ENCODE data around the gene UACA.
"Not testable (repeated sequence)": the region's sequence is repeated elsewhere in the genome, so short reads cannot be mapped to it uniquely, and the experiment has no call there.

Gene UACA

DNA sequence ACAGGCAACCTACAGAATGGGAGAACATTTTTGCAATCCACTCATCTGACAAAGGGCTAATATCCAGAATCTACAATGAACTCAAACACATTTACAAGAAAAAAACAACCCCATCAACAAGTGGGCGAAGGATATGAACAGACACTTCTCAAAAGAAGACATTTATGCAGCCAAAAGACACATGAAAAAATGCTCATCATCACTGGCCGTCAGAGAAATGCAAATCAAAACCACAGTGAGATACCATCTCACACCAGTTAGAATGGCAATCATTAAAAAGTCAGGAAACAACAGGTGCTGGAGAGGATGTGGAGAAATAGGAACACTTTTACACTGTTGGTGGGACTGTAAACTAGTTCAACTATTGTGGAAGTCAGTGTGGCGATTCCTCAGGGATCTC is 100.3 kb downstream of the UACA start:
- not testable (repeated sequence) for DNase-seq

- no peak for DNase-seq
Observed at GRCh38 chr15:70659662-70660061, 103.7 kb downstream of the UACA start.

GRCh38 chr15:70658641-70659040 is 104.7 kb downstream of the UACA start:
- DNase-seq: no peak

DNA sequence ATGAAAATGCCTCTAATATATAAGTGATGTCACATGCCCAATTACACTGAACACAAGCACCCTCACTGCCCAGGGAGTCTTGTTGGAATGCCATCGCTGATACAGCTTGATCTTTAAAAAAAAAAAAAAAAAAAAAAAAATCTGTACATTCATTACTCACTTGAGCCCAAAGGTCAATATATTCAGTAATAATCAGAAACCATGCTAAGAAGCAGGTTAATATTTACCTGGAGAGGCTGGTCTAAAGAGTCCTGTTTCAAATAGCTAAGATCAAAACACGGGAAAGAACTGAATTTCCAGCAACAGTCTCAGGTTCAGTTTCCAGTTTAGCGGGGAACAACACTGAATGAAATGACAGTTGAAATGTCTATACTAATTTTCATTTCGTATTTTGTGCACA is 109.9 kb downstream of the UACA start:
- DNase-seq: no peak

DNA sequence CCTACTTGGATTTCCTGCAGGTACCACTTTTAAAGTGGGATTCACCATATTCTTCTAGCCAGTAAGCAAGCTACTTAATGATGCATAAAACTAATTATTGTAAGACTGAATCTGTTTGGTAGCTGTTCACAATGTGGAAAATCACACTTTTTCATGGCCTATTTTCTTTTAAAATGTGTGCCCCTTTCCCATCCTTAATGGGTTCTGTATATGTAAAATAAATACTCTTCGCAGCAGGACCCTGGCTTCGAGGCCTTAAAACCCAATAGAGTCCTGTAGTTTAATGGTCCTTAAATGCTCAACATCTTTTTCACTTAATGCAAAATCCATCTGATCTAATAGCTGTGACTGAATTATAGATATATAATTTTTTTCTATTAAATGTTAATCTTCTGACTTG is 111.0 kb downstream of the UACA start:
- DNase-seq: no peak

DNA sequence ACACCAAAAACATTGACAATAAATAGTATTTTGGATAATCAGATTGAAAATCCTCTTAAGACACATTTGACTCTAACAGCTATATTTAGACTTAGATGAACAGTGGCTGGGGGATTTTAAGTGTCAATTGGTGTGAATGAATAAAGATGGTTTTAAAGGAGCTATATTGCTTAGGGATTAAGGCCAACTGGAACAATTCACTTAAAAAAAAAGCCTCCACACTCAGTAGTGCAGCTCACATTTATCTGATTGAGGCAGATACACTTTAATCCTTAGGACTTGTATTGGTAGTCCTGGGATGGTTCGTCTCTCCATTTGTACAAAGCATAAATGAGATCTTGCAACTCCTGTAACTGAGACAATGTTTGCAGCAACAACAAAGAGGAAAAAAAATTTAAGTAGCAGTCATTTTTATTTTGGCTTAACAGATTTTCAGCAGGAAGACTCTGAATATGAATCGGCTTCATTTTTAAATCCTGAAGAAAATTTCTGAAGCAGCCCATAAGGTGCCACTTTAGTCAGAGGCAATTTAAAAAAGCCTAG is 112.0 kb downstream of the UACA start:
- no peak for DNase-seq

- no peak for DNase-seq
Observed at GRCh38 chr15:70650567-70651302, 112.6 kb downstream of the UACA start.

DNA sequence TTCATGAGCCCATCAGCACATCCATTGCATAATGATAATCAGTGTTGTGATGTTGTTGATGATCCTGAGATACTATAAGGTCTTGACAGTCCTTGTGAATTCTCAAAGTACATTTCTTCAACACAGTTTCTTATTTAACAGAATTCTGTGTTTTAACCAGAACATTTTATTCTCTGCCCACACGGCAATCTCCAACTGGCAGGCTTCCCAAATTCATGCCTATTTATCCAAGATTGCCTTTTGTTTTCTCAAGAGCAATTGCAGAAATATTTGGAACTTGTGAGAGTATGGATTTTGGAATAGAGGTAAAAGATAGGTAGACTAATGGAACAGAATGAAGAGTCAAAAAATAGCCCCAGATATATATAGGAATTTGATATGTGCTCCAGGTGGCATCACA is 116.0 kb downstream of the UACA start:
- no peak for DNase-seq

GRCh38 chr15:70646169-70646568 is 117.2 kb downstream of the UACA start:
- DNase-seq: no peak

- DNase-seq: no peak
Observed at GRCh38 chr15:70643783-70644125, 119.6 kb downstream of the UACA start.

GRCh38 chr15:70643106-70643782 is 120.1 kb downstream of the UACA start:
- no peak for DNase-seq

DNA sequence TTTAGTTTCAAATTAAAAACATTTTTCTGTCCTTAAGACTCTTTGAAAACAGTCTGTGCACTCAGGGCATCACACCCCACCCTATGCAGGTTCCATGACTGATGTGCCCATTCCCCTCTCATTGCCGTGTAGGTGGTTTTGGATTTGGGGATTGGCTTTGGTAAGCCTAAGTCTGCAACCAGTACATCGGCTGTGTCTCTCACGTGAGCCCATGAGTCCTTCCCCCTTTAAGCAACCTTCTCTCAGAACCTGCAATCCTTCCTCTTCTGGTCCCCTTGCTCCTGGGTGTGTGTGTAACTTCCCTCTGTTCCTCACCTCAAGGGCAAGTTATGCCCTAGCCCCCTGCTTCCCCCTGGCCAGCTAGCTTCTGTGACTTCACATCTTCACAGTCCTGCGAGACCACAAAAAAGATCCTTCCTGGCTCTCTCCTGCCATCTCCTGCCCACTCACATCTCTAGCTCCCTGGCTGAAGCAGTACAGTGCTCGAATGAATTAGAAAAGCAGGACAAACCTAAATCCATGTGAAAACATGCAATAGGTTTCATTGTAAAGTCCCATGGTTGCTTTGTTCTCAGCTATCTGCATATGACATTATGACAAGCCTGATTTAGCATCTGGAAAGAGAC is 126.7 kb downstream of the UACA start:
- DNase-seq: no peak

DNA sequence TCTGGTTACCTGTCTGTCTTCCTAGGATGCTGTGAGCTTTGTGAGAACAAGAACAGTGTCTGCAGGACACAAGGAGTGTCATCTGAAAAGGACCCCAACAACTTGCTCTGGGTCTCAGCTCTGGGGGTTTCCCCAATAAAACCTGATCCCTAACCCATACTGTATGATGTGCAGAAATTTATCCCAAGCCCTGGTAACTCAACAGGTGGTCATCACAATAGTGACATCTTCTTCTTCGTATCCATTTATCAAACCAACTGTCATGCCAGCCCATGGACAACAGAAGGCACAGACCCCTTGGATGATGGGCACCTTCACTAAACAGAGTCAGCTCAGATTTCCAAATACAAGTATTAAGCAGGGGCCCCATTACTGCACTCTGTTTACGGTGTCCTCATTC is 127.5 kb downstream of the UACA start:
- no peak for DNase-seq

GRCh38 chr15:70633991-70634390 is 129.4 kb downstream of the UACA start:
- no peak for DNase-seq

DNA sequence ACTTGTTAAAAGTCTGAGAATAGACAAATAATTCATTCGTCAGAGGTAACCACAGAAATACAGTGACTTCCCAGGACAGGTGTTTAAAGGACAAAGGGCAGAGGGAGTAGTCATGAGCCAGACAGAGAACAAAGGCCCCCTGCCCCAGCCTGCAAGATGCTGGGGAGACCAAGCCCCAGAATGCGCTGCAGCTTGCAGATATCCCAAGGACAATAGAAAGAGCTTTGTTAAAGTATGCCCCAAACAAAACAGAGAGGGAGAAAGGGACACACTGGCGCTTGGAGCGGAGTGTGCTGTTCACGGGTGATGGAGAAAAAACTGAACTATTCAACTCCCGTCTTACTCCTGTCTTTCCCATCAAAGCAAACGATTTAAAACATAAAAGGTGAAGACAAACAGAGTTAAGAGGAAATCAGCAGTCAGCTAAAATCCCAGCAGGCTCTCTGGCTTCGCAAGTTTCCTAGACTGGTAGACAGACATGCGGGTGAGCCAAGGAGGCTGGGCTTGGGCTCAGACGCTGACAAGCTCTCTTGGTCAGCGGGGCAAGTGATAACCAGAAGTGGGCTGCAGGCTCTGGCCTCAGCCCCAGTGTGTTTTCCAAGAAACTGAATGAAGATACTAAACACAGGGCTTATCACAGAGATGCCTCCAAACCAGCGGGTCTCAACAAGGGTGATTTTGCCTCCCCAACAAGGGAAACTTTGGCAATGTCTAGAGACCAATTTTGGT is 130.1 kb downstream of the UACA start:
- no peak for DNase-seq

- DNase-seq: no peak
Observed at GRCh38 chr15:70632491-70633102, 130.8 kb downstream of the UACA start.

GRCh38 chr15:70632079-70632478 is 131.3 kb downstream of the UACA start:
- DNase-seq: no peak

GRCh38 chr15:70629735-70630273 is 133.6 kb downstream of the UACA start:
- DNase-seq: no peak

DNA sequence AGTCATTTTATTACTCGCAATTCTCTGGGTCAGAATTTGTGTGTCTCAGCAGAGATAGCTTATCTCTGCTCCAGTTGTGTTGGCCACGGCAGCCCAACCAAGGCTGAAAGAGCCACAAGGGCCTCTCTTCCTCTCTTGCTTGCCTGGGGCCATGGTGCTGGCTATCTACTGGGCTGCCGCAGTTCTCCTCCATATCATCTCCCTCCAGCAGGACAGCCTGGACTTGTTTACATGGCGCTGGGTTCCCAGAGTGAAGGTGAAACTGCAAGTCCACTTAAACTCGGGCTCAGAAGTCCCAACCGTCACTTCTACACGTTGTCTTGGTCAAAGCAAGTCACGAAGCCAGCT is 134.8 kb downstream of the UACA start:
- no peak for DNase-seq

DNA sequence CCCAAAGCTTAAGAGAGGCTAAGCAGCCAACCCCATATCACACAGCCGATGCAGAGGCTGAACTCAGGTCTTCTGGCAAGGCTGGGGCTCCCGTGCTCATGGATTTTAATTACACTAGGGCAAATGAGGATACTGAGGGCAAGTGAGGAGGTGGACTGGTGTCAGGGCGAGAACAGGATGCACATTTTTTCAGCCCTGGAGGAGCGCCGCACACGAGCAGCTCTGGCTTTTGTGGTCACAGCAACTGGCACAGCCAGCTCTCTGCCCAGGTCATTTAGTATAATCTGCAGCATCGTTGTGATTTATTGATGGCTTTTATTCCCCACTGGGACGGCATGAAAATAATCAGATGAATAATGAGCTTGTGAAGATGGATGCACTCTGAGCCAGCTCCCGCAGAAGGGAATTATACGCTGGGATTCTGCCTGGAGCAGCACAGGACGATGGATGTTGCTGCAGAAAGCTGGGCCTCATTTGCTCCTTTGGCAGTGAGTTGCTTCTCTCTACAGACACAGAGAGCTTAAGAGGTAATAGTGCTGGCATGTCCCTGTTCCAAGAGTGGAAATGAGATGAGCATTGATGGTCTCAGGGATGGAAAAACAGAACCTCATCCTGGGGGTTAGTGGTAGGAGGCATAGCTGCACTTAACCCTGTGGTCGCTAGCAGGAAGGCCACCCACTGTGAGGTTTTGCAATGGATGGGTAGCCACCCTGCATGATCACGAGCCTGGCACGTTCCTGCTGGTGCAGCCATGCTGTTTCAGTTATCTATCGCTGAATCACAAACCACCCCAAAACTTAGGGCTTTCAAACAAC is 135.4 kb downstream of the UACA start:
- DNase-seq: no peak

GRCh38 chr15:70627322-70627721 is 136.0 kb downstream of the UACA start:
- no peak for DNase-seq

DNA sequence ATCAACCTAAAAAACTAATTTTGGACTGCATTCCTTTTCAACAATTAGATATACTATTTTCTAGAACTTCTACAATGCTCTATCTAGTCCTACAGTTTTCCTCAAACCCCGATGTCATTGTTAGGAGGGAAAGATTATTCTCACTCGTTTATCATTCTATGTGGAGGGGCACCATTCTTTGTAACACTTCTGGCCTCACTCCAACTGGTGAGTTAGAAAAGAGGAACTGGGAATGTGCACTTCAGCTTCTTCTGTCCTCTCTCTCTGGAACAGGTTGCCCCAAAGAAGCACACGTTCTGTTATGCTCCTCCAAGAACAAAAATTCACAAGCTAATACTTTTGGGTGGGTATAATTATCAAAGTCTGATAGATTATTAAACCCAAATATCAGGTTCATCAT is 137.9 kb downstream of the UACA start:
- no peak for DNase-seq

Data from stimulated activated CD4-positive, alpha-beta T cell treated with anti-CD3 and anti-CD28 coated beads, Interleukin-4, amount 100 ng/mL, for 4 hours (primary cell).